ENCODE data around the gene ELFN1. TPM values are rescaled to one million over a fixed set of nuclear protein-coding genes. Genes with fewer than 3 reads are reported as not detected.

ELFN1 gene
- total RNA-seq, 2 donors from 2014 or later = 0.12 to 0.40 TPM

GRCh38 chr7:1735806-1736483 is 65.9 kb downstream of the ELFN1 start:
- no peaks in the 10 kb centered on the region for H3K36me3 ChIP-seq
- H3K27ac ChIP-seq = no peak overlapping the region
- DNase-seq = no peak
- H3K9me3 ChIP-seq = no peaks in the 10 kb centered on the region
- TF ChIP-seq CTCF (IDR thresholded peaks at IDR 0.05) = no peak
- H3K27me3 ChIP-seq = no peaks in the 10 kb centered on the region
- H3K9ac ChIP-seq (ENCODE audit: low read depth in 2 of 2, low read length in 2 of 2) = no peak overlapping the region
- intact Hi-C loops (cut with DNase I) = no loop called here
- H3K4me1 ChIP-seq = no peaks in the 10 kb centered on the region
- no peak overlapping the region for H3K4me3 ChIP-seq

GRCh38 chr7:1736484-1736817 is 66.4 kb downstream of the ELFN1 start:
- Histone ChIP-seq H3K27me3 (no peaks in the 10 kb centered on the region), H3K27ac (no peak overlapping the region), H3K9ac (ENCODE audit: low read depth in 2 of 2, low read length in 2 of 2) (no peak overlapping the region), H3K4me1 (no peaks in the 10 kb centered on the region), H3K4me3 (no peak overlapping the region), H3K36me3 (no peaks in the 10 kb centered on the region), H3K9me3 (no peaks in the 10 kb centered on the region)
- no peak for DNase-seq
- intact Hi-C loops (cut with DNase I) = no loop called here
- TF ChIP-seq CTCF (IDR thresholded peaks at IDR 0.05) = no peak

- Histone ChIP-seq H3K4me1 (no peaks in the 10 kb centered on the region), H3K4me3 (no peak overlapping the region), H3K27ac (no peak overlapping the region), H3K9me3 (no peaks in the 10 kb centered on the region), H3K9ac (ENCODE audit: low read depth in 2 of 2, low read length in 2 of 2) (no peak overlapping the region), H3K36me3 (no peaks in the 10 kb centered on the region), H3K27me3 (no peaks in the 10 kb centered on the region)
- no peak for DNase-seq
- intact Hi-C loops (cut with DNase I) = no loop called here
- no peak for TF ChIP-seq CTCF (IDR thresholded peaks at IDR 0.05)
Observed at GRCh38 chr7:1736830-1737229, 66.8 kb downstream of the ELFN1 start.

DNA sequence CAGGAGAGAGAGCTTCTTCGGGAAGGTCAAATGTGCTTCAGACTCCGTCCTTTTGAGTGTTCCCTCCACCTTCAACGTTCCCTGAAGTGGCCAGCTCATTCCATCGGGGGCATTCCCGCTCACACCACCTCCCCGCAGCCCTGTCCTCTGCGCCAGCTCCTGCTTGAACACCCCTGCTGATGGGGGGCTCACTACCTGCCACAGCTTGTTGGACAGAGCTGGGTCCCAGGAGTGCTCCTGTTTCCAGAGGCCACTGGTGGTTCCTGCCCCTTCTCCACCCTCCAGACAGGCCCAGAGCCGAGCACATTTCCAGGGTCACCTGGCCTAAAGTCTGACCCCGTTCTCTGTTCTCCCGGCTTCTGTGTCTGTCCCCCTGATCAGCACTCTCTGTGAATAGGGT is 67.4 kb downstream of the ELFN1 start:
- Histone ChIP-seq H3K27ac (no peak overlapping the region), H3K9ac (ENCODE audit: low read depth in 2 of 2, low read length in 2 of 2) (no peak overlapping the region), H3K27me3 (no peaks in the 10 kb centered on the region), H3K36me3 (no peaks in the 10 kb centered on the region), H3K4me1 (peaks cover 4% of the 10 kb centered on the region), H3K4me3 (no peak overlapping the region), H3K9me3 (no peaks in the 10 kb centered on the region)
- no peak for TF ChIP-seq CTCF (IDR thresholded peaks at IDR 0.05)
- DNase-seq = no peak
- intact Hi-C loops (cut with DNase I) = no loop called here

DNA sequence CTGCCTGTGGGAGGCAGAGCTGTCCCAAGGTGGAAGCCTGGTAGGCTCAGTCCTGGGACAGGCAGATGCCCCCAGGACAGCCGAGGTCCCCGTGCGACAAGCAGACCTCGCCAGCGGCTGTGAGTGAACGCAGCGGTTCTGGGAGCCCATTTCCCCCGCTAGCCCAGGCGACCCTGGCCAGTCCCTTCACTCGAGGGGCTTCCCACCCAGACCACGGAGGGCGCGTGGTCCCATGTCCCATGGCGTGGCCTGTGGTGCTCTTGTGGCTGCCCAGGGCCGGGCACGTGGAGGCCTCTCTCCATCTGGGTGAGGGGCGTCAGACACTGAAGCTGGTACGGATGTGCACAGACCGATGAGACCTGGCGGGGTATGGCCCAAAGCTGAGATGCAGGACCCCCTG is 67.9 kb downstream of the ELFN1 start:
- no peak for DNase-seq
- TF ChIP-seq CTCF (IDR thresholded peaks at IDR 0.05) = no peak
- Histone ChIP-seq H3K9me3 (no peaks in the 10 kb centered on the region), H3K4me3 (no peak overlapping the region), H3K9ac (ENCODE audit: low read depth in 2 of 2, low read length in 2 of 2) (no peak overlapping the region), H3K27me3 (no peaks in the 10 kb centered on the region), H3K4me1 (peaks cover 8% of the 10 kb centered on the region), H3K27ac (no peak overlapping the region), H3K36me3 (no peaks in the 10 kb centered on the region)
- intact Hi-C loops (cut with DNase I) = no loop called here

Measured in colonic mucosa (tissue), 4 donors.